Osteocyte (in vitro differentiated cells): Measurements from ENCODE around the gene CTRL. TPM values are rescaled to one million over a fixed set of nuclear protein-coding genes. Genes with fewer than 3 reads are reported as not detected.
A peak's percentile ranks its signal among the peaks of the same experiment; 100 is the strongest.

Source experiments
- DNase-seq: peaks from one replicate; pipeline ENCODE4 v3.0.0; 2021; ENCODE audit warnings: mixed read lengths; ENCODE audit not compliant: unreplicated experiment; ENCODE audit errors: extremely low spot score
- H3K27ac Mint-ChIP-seq: one replicate; pipeline ENCODE4 v1.8.0; 2021; ENCODE audit warnings: mild to moderate bottlenecking, mixed read lengths; ENCODE audit not compliant: unreplicated experiment
- H3K27me3 Mint-ChIP-seq: one replicate; pipeline ENCODE4 v1.8.0; 2021; ENCODE audit warnings: mixed read lengths; ENCODE audit not compliant: unreplicated experiment
- H3K36me3 Mint-ChIP-seq: one replicate; pipeline ENCODE4 v1.8.0; 2021; ENCODE audit warnings: mixed read lengths; ENCODE audit not compliant: unreplicated experiment
- H3K4me1 Mint-ChIP-seq: one replicate; pipeline ENCODE4 v1.8.0; 2021; ENCODE audit warnings: mixed read lengths; ENCODE audit not compliant: unreplicated experiment
- H3K4me3 Mint-ChIP-seq: one replicate; pipeline ENCODE4 v1.8.0; 2021; ENCODE audit warnings: mild to moderate bottlenecking, moderate library complexity, mixed read lengths; ENCODE audit not compliant: unreplicated experiment
- H3K9me3 Mint-ChIP-seq: one replicate; pipeline ENCODE4 v1.8.0; 2021; ENCODE audit warnings: mixed read lengths; ENCODE audit not compliant: unreplicated experiment
- total RNA-seq: library from RNA; stranded (reverse); gene quantifications from 2 replicates; pipeline ENCODE4 v1.2.1, GENCODE V29; 2021
- TF ChIP-seq, protein P1 (sequence below): fragments of 200-600 bp; sonication (generic); IDR thresholded peaks from 2 replicates; pipeline ENCODE4 v1.5.0; 2021; ENCODE audit warnings: antibody characterized with exemption, mild to moderate bottlenecking, moderate library complexity

Gene CTRL
- total RNA-seq, 1 donor from 2014 or later = 0.91 TPM

GRCh38 chr16:67886387-67886786 is 45.3 kb downstream of the CTRL start:
- Mint-ChIP-seq H3K36me3 (peaks cover 14% of the 10 kb centered on the region), H3K4me3 (no peak overlapping the region), H3K27ac (no peak overlapping the region), H3K9me3 (no peaks in the 10 kb centered on the region), H3K27me3 (no peaks in the 10 kb centered on the region), H3K4me1 (peaks cover 9% of the 10 kb centered on the region)
- DNase-seq = no peak
- TF ChIP-seq, protein P1, sequence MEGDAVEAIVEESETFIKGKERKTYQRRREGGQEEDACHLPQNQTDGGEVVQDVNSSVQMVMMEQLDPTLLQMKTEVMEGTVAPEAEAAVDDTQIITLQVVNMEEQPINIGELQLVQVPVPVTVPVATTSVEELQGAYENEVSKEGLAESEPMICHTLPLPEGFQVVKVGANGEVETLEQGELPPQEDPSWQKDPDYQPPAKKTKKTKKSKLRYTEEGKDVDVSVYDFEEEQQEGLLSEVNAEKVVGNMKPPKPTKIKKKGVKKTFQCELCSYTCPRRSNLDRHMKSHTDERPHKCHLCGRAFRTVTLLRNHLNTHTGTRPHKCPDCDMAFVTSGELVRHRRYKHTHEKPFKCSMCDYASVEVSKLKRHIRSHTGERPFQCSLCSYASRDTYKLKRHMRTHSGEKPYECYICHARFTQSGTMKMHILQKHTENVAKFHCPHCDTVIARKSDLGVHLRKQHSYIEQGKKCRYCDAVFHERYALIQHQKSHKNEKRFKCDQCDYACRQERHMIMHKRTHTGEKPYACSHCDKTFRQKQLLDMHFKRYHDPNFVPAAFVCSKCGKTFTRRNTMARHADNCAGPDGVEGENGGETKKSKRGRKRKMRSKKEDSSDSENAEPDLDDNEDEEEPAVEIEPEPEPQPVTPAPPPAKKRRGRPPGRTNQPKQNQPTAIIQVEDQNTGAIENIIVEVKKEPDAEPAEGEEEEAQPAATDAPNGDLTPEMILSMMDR = no peak

- TF ChIP-seq, protein P1 = no peak
- Mint-ChIP-seq H3K4me1 (peaks cover 9% of the 10 kb centered on the region), H3K4me3 (no peak overlapping the region), H3K27ac (no peak overlapping the region), H3K36me3 (peaks cover 14% of the 10 kb centered on the region), H3K27me3 (no peaks in the 10 kb centered on the region), H3K9me3 (no peaks in the 10 kb centered on the region)
- no peak for DNase-seq
These were observed 45.7 kb downstream of the CTRL start for GRCh38 chr16:67885976-67886375.

- Mint-ChIP-seq H3K36me3 (peaks cover 14% of the 10 kb centered on the region), H3K4me1 (peaks cover 9% of the 10 kb centered on the region), H3K4me3 (no peak overlapping the region)
These were observed 46.1 kb downstream of the CTRL start for GRCh38 chr16:67885545-67885944.

GRCh38 chr16:67884684-67885083 is 47.0 kb downstream of the CTRL start, which contains the start of gene NRN1L:
NRN1L (plus strand) TSS chr16:67884885; CDS start chr16:67884904, 19 bp downstream.
- peak; percentile 91 for DNase-seq
- TF ChIP-seq, protein P1 = no peak
- Mint-ChIP-seq H3K36me3 (peaks cover 19% of the 10 kb centered on the region), H3K27me3 (no peaks in the 10 kb centered on the region), H3K4me3 (no peak within 1 kb of the TSS), H3K9me3 (no peaks in the 10 kb centered on the region), H3K27ac (peak within 1 kb of the TSS; percentile 62), H3K4me1 (peaks cover 9% of the 10 kb centered on the region)

More at GRCh38 chr16:67885545-67885944, 46.1 kb downstream of the CTRL start:
- no peak for DNase-seq
- TF ChIP-seq, protein P1 = no peak
- Mint-ChIP-seq H3K27ac (no peak overlapping the region), H3K9me3 (no peaks in the 10 kb centered on the region), H3K27me3 (no peaks in the 10 kb centered on the region)

GRCh38 chr16:67883872-67884261 is 47.8 kb downstream of the CTRL start:
- no peak for DNase-seq
- Mint-ChIP-seq H3K4me1 (peaks cover 9% of the 10 kb centered on the region), H3K36me3 (peaks cover 26% of the 10 kb centered on the region), H3K9me3 (no peaks in the 10 kb centered on the region), H3K27me3 (no peaks in the 10 kb centered on the region), H3K4me3 (no peak overlapping the region), H3K27ac (peak overlapping the region; percentile 13)
- TF ChIP-seq, protein P1 = peak; percentile 83
